ENCODE measurements around the gene CDK14. TPM values are rescaled to one million over a fixed set of nuclear protein-coding genes. Genes with fewer than 3 reads are reported as not detected.
"Not testable (repeated sequence)": the region's sequence is repeated elsewhere in the genome, so short reads cannot be mapped to it uniquely, and the experiment has no call there.

CDK14 gene
- total RNA-seq, 1 donor: 11.1 TPM

DNA sequence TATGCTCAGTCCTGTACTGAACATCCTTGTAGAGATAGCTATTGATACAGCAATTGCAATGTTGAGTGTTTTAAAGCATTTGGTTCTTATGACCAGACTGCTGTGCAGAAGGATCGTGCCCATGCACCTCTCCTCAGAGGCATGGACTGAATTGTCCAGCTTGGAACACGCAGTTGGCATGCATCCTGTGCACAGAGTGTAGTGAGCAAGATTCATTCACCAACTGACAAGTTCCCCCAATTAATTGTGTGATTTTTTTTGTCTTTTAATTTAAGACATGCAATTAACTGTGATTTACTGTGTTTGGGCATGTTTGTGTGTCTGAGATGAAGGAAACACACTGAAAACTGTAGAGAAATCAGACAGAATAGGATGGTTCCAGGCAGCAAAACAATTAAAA, 323.7 kb downstream of the CDK14 start:
- H3K4me3 ChIP-seq (ENCODE audit: low read length): no peak overlapping the region
- no peaks in the 10 kb centered on the region for H3K4me1 ChIP-seq (ENCODE audit: insufficient read depth, low read length)
- no peaks in the 10 kb centered on the region for H3K27me3 ChIP-seq (ENCODE audit: insufficient read depth, low read length)
- H3K9me3 ChIP-seq (ENCODE audit: low read depth, low read length): no peaks in the 10 kb centered on the region

DNA sequence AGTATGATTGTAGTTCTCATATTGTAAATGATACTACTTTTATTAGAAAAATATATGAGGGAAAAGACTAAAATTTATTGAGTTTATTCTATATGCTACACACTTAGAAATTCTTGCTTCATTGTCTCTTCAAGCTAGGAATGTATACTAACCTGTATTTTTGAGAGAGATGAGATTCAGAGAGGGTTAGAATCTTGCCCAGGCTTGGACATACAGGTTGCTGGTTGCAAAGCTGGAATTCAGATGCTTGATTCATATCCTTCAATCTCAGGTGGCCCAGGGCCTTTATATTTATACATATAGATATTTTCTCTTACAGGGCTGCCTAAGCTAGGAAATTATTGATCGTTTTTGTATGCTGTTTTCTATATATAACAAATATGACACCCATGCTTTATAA, 324.2 kb downstream of the CDK14 start:
- H3K27me3 ChIP-seq (ENCODE audit: insufficient read depth, low read length): no peaks in the 10 kb centered on the region
- H3K4me1 ChIP-seq (ENCODE audit: insufficient read depth, low read length): no peaks in the 10 kb centered on the region
- no peaks in the 10 kb centered on the region for H3K9me3 ChIP-seq (ENCODE audit: low read depth, low read length)
- no peak overlapping the region for H3K4me3 ChIP-seq (ENCODE audit: low read length)

DNA sequence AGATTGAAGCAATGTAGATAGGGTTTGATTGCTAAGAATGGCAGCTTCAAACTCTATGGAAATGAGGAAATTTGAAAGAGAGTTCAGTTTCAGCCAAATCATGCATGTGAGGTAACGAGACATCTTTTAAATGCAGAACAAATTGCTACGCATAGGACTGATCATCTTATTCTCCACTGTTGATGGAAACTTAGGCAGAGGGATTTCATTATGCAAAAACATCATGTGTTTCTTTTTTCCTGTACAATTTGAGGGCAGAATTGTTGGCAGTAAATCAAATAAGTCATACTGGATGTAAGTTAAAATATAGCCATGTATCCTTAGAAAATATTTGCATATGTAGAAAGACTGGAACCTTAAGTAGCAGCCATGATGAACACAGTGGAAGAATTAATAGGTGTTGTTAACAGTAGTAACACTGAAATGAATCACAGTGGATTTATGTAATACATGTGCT, 327.4 kb downstream of the CDK14 start:
- no peaks in the 10 kb centered on the region for H3K4me1 ChIP-seq (ENCODE audit: insufficient read depth, low read length)
- no peaks in the 10 kb centered on the region for H3K9me3 ChIP-seq (ENCODE audit: low read depth, low read length)
- H3K27me3 ChIP-seq (ENCODE audit: insufficient read depth, low read length): no peaks in the 10 kb centered on the region
- H3K4me3 ChIP-seq (ENCODE audit: low read length): no peak overlapping the region

DNA sequence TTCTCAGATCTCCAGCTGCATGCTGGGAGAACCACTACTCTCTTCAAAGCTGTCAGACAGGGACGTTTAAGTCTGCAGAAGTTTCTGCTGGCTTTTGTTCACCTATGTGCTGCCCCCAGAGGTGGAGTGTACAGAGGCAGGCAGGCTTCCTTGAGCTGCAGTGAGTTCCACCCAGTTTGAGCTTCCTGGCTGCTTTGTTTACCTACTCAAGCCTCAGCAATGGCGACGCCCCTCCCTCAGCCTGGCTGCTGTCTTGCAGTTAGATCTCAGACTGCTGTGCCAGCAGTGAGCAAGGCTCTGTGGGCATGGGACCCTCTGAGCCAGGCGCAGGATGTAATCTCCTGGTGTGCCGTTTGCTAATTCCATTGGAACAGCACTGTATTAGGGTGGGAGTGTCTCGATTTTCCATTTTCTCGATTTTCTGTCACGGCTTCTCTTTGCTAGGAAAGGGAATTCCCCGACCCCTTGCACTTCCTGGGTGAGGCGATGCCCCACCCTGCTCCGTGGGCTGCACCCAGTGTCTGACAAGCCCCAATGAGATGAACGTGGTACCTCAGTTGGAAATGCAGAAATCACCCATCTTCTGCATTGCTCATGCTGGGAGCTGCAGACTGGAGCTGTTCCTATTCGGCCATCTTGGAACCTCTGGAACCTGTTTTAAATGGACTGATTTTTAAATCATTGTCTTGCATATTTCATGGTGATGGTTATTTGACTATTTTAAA, 332.7 kb downstream of the CDK14 start:
- H3K9me3 ChIP-seq (ENCODE audit: low read depth, low read length); H3K4me3 ChIP-seq (ENCODE audit: low read length); H3K4me1 ChIP-seq (ENCODE audit: insufficient read depth, low read length); H3K27me3 ChIP-seq (ENCODE audit: insufficient read depth, low read length): not testable (repeated sequence)

DNA sequence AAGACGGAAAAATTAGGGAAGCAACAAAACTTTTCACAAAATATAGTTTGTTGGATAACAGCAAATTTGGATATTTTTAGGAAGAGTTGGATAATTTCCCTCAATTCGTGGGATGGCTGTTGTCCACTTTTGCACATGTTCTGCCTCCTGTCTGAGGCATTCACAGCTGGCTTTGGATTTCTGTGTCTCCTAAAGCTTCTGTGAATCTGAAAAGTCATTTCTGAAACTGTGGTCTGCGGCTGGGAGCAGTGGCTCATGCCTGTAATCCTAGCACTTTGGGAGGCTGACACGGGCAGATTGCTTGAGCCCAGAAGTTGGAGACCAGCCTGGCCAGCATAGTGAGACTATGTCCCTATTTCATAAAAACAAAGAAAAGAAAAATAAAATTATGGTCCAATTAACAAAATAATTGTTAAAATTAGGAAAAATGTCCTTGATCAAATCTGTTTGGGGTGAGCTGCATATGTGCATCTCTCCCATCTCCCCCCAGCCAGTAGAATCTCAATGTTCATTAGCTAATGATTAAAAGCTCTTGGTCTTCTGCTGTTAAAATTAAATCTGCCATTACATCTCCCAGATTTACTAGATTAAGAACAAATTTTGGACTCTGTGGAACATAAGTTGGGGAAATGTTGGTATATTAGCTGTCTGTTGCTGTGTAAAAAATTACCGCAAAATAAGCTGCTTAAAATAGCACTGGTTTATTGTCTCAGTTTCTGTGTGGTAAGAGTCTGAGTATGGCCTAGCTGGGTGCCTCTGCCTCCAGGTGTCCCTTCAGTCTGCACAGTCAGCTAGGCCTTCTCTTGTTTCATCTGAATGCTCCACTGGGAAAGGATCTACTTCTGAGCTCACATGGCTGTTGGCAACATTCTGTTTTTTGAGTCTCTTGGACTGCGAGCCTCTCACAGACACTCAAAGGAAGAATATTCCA, 336.1 kb downstream of the CDK14 start:
- H3K9me3 ChIP-seq (ENCODE audit: low read depth, low read length): no peaks in the 10 kb centered on the region
- no peaks in the 10 kb centered on the region for H3K27me3 ChIP-seq (ENCODE audit: insufficient read depth, low read length)
- no peak overlapping the region for H3K4me3 ChIP-seq (ENCODE audit: low read length)
- no peaks in the 10 kb centered on the region for H3K4me1 ChIP-seq (ENCODE audit: insufficient read depth, low read length)

DNA sequence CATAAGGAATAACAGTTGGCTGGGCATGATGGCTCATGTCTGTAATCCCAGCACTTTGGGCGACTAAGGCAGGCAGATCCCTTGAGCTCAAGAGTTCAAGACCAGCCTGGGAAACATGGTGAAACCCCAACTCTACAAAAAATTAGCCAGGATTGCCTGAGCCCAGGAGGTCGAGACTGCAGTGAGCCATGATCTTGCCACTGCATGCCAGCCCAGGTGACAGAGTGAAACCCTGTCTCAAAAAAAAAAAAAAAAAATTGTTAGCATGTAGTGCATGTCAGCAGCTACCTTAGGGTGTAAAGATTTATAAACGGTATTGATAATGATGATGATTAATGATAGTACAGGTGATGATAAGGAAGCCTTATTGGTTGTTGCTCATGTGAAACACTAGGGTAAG, 336.9 kb downstream of the CDK14 start:
- Histone ChIP-seq H3K4me1 (ENCODE audit: insufficient read depth, low read length) (no peaks in the 10 kb centered on the region), H3K4me3 (ENCODE audit: low read length) (no peak overlapping the region), H3K27me3 (ENCODE audit: insufficient read depth, low read length) (no peaks in the 10 kb centered on the region), H3K9me3 (ENCODE audit: low read depth, low read length) (no peaks in the 10 kb centered on the region)

DNA sequence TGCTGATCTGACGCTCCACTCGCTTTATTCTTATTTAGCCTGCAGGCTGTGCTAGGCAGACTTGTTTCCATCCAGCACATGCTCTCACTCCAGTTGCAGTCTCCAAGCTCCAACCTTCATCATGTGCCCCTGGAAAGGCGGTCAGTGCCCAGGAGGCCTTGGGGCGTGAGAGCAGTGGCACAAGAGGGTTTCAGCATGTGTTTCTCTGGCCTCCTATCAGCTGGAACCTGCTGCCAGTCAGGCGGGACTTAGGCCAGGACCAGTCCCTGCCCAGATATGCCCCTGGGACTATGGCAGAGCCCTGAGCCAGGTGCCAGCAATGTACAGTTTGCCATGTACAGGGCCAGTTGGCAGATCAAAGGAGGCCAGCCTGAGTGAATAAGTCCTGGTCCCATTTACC, 337.9 kb downstream of the CDK14 start:
- Histone ChIP-seq H3K9me3 (ENCODE audit: low read depth, low read length) (no peaks in the 10 kb centered on the region), H3K4me3 (ENCODE audit: low read length) (no peak overlapping the region), H3K4me1 (ENCODE audit: insufficient read depth, low read length) (no peaks in the 10 kb centered on the region), H3K27me3 (ENCODE audit: insufficient read depth, low read length) (no peaks in the 10 kb centered on the region)

DNA sequence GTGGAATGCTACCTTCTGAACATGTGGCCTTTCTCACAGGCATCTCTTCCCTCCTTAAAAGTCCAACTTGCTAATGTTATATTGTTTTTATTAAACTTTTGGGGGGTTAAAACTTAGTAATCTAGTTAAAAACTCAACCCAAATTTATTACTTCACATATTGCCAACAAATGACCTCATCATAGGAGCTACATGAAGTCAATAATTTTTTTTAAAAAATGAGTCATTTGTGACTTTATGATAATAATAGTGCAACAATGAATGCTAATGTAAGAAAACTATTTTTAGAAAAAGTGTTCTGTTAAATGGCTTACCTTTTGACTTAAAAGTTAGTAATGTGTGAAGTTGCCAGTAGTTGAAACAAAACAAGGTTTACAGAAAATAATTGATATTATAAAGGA, 342.2 kb downstream of the CDK14 start:
- Histone ChIP-seq H3K9me3 (ENCODE audit: low read depth, low read length) (no peaks in the 10 kb centered on the region), H3K4me3 (ENCODE audit: low read length) (no peak overlapping the region), H3K27me3 (ENCODE audit: insufficient read depth, low read length) (no peaks in the 10 kb centered on the region)

DNA sequence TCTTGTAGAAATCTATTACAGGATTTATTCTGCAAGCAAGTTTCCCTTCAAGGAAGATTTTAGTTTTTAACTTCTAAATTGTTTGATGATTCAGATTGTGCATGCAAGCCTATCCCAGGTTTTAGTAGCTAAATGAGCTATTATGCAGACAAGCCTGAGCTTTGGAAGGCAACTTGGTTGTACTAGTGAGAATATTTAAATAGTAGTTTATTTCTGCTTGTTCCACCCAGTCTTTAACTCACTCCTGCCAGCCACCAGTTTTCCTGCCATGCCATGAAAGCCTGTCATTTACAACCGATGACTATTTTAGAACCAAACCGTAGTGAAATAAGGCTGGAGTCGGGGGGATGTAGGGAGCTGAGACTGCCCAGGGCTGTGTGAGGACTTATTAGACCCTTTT, 343.5 kb downstream of the CDK14 start:
- no peak overlapping the region for H3K4me3 ChIP-seq (ENCODE audit: low read length)
- H3K27me3 ChIP-seq (ENCODE audit: insufficient read depth, low read length): no peaks in the 10 kb centered on the region
- no peaks in the 10 kb centered on the region for H3K9me3 ChIP-seq (ENCODE audit: low read depth, low read length)
- H3K4me1 ChIP-seq (ENCODE audit: insufficient read depth, low read length): peaks cover 7% of the 10 kb centered on the region

More for the DNA sequence above, 342.2 kb downstream of the CDK14 start:
- peaks cover 7% of the 10 kb centered on the region for H3K4me1 ChIP-seq (ENCODE audit: insufficient read depth, low read length)

DNA sequence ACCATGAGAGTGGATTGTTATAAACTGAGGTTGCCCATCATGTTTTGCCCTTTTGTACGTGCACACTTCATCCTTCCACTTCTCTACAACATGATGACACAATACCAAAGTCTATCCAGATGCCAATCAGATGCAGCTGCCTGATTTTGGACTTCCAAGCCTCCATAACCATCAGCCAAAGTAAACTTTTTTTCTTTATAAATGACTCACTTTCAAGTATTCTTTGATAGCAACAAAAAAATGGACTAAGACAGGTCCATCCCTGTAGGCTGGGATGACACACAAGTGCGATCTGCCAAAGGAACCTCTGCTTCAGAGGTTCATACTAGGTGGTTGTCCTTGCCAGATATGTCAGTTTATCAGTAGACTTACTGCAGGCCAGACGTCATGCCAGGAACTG, 347.9 kb downstream of the CDK14 start:
- Histone ChIP-seq H3K27me3 (ENCODE audit: insufficient read depth, low read length) (no peaks in the 10 kb centered on the region), H3K4me1 (ENCODE audit: insufficient read depth, low read length) (peaks cover 7% of the 10 kb centered on the region), H3K4me3 (ENCODE audit: low read length) (no peak overlapping the region), H3K9me3 (ENCODE audit: low read depth, low read length) (no peaks in the 10 kb centered on the region)

DNA sequence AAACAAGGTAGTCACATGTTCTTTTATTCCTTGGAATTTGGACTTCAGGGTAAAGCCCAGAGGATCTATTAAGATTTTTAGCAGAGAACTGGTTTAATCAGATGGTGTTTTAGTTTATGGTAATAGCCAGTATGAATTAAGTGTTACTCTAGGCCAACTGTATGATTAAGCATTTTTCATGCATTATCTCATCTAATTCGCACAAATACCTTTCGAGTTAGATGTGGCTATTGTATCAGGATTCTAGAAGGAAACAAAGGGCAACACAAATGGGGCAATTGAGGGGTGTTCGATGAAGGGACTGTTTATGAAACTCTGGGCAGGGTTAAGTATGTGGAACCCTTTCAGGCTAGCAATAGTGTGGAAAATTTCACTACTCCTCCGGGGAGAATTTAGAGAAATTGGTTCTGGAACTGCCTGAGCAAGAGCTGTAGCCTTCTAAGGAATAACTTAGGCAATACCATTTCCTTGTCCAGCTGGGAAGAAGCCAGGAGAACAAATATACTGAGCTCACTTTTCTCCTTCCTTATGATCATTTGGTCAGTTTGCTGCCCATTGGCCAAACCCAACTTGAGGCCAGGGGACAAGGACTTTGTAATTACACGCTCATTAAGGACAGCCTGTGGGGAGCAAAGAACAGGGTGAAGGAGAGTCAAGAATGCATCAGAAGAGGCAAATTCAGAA, 349.1 kb downstream of the CDK14 start:
- no peaks in the 10 kb centered on the region for H3K9me3 ChIP-seq (ENCODE audit: low read depth, low read length)
- H3K27me3 ChIP-seq (ENCODE audit: insufficient read depth, low read length): no peaks in the 10 kb centered on the region
- peaks cover 7% of the 10 kb centered on the region for H3K4me1 ChIP-seq (ENCODE audit: insufficient read depth, low read length)
- no peak overlapping the region for H3K4me3 ChIP-seq (ENCODE audit: low read length)

DNA sequence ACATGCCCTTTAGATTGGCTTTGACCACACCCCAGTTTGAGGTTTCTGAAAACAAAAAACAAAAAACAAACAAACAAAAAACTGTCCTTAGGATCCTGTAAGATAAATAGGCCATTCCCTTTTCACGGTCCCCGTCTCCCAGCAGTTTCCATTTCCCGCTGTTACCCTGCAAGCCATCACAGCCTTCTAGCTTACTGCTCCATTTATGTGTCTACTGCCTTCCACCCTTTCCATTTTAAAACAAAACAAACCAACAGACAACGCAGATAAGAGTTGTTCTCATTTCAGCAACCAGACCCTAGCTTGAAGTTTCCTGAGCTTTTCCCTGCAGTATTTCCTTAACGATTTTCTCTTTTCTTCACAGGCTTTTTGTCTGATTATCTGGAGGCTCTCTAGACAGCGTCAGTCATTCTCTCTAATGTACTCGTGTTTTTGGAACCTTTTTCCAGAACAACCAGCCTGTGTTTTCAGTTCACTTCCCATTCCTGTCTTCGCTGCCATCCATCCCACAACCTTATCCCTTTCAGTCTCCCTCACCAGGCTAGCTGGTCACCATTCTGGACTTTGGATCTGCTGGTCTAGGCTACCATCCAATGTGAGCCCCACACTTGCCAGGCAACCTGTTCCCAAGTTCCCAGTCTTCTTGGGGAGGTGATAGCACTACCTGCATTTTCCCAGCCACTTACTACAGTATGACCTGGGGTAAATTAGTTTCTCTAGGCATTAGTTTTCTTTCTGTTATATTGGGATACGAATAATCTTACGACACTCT, 350.8 kb downstream of the CDK14 start:
- peaks cover 6% of the 10 kb centered on the region for H3K4me1 ChIP-seq (ENCODE audit: insufficient read depth, low read length)
- H3K4me3 ChIP-seq (ENCODE audit: low read length): no peak overlapping the region
- no peaks in the 10 kb centered on the region for H3K9me3 ChIP-seq (ENCODE audit: low read depth, low read length)
- H3K27me3 ChIP-seq (ENCODE audit: insufficient read depth, low read length): no peaks in the 10 kb centered on the region

DNA sequence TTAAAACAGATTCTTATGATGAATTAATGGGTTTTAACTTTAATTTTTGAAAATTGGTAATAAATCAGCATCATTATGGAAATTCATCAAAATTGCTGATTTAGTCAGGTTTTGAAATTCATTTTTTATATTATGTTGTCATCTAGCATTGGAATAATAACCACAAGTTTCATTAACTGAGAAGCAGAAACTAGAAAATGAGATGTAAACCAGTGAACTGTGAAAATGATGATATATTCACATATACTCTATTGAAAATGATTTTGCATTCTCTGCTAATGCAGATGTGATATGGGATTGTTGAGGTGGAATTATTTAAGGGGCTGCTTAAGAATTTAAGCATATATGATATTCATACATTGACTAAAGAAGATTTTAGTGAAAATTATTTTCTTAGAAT, 352.0 kb downstream of the CDK14 start:
- Histone ChIP-seq H3K9me3 (ENCODE audit: low read depth, low read length) (no peaks in the 10 kb centered on the region), H3K4me3 (ENCODE audit: low read length) (no peak overlapping the region), H3K4me1 (ENCODE audit: insufficient read depth, low read length) (no peaks in the 10 kb centered on the region), H3K27me3 (ENCODE audit: insufficient read depth, low read length) (no peaks in the 10 kb centered on the region)

DNA sequence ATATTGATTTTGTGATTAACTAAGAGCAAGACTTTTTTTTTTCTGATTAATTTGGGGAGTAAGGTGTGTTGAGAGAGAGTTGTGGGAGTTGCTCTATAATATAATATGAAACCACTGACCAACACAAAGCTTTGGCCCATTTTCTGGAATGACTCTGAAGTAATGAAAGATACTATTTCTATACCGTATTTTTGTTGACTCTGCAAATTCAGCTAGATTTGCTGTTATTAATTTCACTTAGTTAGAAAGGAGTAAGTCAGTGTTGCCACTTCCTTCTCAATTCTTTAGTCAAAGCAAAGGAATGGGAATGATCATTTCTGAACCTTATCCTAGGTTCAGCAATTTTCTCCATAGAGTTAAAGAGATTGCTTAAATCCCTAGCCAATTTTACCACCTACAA, 355.1 kb downstream of the CDK14 start:
- H3K27me3 ChIP-seq (ENCODE audit: insufficient read depth, low read length): no peaks in the 10 kb centered on the region
- no peaks in the 10 kb centered on the region for H3K9me3 ChIP-seq (ENCODE audit: low read depth, low read length)
- H3K4me3 ChIP-seq (ENCODE audit: low read length): no peak overlapping the region
- no peaks in the 10 kb centered on the region for H3K4me1 ChIP-seq (ENCODE audit: insufficient read depth, low read length)

Measured in mononuclear cell (primary cell).